Activated CD8-positive, alpha-beta memory T cell treated with anti-CD3 and anti-CD28 coated beads for 36 hours (primary cell): Measurements from ENCODE around the gene PPM1F. TPM values are rescaled to one million over a fixed set of nuclear protein-coding genes. Genes with fewer than 3 reads are reported as not detected.
"Not testable (repeated sequence)": the region's sequence is repeated elsewhere in the genome, so short reads cannot be mapped to it uniquely, and the experiment has no call there.

ENCODE experiments used
- CTCF ChIA-PET: fragments of 350-600 bp; sonication (Branson Sonifier 250); formaldehyde crosslinking; loops from one replicate; lab custom pipeline; 2021; ENCODE audit warnings: antibody characterized with exemption; lab: Charles Lee
- POLR2A ChIA-PET: fragments of 350-600 bp; sonication (Branson Sonifier 250); formaldehyde crosslinking; loops from one replicate; lab custom pipeline; 2021; ENCODE audit warnings: antibody characterized with exemption; lab: Charles Lee
- total RNA-seq, 2 experiments: library from RNA; stranded (reverse); gene quantifications; one replicate each; pipeline ENCODE4 v1.2.3, GENCODE V29; 2021

The PPM1F gene
- total RNA-seq, 2 experiments from 2014 or later: 30.4 to 31.3 TPM

DNA sequence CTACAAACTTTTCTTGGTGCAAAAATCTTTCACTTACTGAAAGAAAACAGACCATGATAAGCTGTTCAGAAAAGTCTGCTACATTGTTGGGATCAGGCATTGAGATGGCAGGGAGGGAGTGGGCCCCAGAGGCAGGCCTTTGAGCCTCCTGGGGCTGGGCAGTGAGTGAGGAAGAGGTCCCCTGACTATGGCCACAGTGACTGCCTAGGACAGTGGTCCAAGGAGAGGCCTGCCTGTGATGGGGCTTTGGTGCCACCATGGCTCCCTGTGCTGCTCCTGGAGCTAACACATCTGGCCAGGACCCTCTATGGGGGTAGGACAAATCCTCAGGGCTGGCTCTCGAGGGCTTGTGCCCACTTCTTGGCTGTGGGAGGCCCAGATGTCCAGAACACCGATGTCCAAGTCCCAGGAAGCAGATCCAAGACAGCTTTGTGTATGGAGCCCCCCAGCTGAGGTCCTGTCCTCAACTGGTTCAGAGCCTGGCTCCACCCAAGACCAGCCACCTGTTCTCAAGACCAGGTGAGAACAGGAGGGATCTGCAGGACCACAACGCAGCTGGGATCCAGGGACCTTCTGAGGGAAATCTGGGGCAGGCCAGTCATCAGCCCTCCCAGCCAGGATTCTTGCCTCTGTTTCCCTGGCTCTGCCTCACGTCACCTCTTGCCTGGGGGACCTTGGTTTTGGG, 36.9 kb downstream of the PPM1F start:
- ChIA-PET POLR2A (no interaction called here), CTCF (interaction anchor here (1.1 kb wide), 1 partner anchor 23 kb away, joined by 3 read pairs; no protein-coding TSS in a partner anchor)

- POLR2A ChIA-PET: interaction anchor here (0.6 kb wide), 1 partner anchor 24 kb away, joined by 3 read pairs; no protein-coding TSS in a partner anchor
- CTCF ChIA-PET: not testable (repeated sequence)
Measured at GRCh38 chr22:21914033-21914642, 38.5 kb downstream of the PPM1F start.

DNA sequence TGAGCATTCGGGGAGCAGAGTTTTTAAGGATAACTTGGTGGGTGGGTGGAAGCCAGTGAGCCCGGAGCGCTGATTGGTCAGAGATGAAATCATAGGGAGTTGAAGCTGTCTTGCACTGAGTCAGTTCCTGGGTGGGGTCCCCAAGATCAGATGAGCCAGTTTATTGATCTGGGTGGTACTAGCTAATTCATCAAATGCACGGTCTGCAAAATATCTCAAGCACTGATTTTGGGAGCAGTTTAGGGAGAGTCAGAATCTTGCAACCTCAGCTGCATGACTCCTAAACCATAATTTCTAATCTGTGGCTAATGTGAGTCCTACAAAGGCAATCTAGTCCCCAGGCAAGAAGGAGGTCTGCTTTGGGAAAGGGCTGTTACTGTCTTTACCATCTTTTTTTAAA, 42.3 kb downstream of the PPM1F start:
- CTCF ChIA-PET: interaction anchor here (1.6 kb wide), 1 partner anchor 62 kb away, joined by 5 read pairs; no protein-coding TSS in a partner anchor
- POLR2A ChIA-PET: not testable (repeated sequence)

DNA sequence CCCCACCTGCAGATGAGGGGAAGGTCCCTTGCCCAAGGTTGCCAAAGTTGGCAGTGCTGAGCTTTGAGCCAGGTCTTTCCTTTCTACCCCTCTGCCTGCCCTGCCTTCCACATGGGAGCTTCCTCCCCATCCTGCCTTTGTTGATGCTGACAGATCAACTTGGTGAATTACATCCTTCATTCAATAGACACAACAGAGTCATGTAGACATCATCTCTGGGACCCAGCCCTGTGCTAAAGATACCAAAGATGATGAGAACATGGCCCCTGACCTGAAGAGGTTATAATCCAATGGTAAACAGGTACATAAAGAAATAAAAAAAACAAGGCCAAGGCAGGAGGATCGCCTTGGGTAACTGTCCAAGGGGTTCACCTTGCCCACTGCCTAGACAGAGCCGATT, 42.8 kb downstream of the PPM1F start:
- ChIA-PET POLR2A (no interaction called here), CTCF (interaction anchor here (1.6 kb wide), 1 partner anchor 63 kb away, joined by 5 read pairs; no protein-coding TSS in a partner anchor)

DNA sequence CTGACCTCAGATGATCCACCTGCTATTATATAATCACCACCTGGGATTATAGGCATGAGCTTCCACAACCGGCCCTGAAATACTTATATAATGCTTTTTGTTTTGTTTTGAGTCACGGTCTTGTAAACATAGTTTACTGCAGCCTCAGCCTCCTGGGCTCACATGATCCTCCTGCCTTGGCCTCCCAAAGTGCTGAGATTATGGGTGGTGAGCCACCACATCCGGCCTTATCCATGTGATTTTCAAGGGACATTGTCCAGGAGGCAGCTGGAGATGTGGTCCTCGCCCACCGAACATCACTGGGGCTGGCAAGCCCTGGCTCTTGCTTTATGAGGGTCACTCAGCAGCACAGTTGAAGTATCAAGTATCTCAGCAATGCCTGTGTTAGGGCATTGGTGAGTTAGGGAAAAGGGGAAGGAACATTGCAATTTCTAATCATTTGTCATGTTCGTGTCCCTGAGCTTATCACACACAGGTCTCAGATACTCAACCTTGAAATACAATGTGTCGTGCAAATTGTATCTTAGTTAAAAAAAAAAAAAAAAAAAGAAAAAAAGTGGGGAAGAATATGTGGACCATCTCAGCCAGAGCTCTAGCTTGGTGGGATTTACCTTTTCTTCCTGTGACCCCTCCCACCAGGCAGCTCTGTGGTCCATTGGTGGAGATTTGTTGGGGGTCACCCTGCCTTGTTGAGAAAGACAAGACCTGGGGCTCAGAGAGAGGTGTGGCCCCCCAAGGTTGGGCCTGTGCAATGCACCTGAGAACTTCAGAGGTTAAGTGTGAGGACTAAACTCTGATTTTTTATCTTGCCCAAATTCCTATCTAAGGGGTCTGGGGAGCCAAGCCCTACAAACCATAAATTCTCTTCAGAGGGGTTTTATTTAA, 44.8 kb downstream of the PPM1F start:
- ChIA-PET POLR2A (no interaction called here), CTCF (interaction anchor here (0.6 kb wide), 1 partner anchor 210 kb away, joined by 3 read pairs; no protein-coding TSS in a partner anchor)

DNA sequence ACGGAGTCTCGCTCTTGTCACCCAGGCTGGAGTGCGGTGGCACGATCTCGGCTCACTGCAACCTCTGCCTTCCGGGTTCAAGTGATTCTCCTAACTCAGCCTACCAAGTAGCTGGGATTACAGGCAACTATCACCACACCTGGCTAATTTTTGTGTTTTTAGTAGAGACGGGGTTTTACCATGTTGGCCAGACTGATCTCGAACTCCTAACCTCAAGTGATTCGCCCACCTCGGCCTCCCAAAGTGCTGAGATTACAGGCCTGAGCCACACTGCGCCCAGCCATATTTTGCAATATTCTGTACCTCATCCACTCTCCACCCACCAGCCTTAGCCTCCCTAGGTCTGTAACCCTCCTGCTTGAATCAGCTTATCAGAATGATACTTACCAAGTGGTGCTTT, 47.4 kb downstream of the PPM1F start:
- CTCF ChIA-PET, POLR2A ChIA-PET: not testable (repeated sequence)

DNA sequence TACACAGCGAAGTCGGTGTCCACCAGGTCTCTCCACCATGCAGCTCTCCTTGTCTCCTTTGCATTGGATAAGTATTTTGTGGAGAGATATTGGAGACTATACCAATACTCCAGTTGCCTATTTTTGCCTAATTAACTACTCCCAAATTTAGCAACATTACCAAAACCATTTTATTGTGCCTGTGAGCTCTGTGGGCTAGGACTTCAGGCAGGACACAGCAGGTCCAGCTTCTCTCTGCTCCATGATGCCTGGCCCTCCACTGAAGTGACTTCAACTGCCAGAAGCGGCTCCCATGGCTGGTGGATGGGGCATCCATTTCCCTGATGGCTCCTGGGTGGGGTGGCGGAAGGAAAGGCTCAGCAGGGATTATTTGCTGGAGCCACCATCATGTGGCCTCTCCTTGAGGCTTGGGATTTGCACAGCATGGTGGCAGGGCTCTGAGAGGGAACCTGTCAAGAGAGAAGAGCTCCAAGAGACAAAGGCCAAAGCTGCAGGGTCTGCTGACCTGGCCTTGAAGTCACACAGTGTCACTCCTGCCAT, 48.3 kb downstream of the PPM1F start:
- POLR2A ChIA-PET: interaction anchor here (0.5 kb wide), 1 partner anchor 144 kb away, joined by 3 read pairs; no protein-coding TSS in a partner anchor
- CTCF ChIA-PET: interaction anchor here (1.7 kb wide), 1 partner anchor 34 kb away, joined by 5 read pairs; no protein-coding TSS in a partner anchor

DNA sequence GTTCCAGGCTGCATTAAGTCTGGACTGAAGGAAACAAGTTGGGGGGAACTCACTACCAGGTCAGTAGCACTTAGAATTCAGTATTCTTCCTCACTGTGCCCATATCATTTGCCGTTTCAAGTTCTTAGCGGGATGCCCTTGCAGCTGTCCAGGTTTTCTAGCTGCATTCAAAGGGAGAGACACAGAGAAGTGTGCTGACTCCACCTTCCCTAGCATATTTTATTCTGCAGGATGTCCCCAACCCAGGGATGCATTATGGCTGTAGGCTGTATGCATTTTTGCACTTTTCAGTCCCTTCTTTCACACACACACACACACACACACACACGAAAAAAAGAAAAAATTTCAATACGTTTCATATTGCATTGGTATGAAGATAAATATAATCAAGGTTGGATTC, 49.4 kb downstream of the PPM1F start:
- POLR2A ChIA-PET: no interaction called here
- CTCF ChIA-PET: interaction anchor here (0.7 to 1.7 kb wide), 2 partner anchors 17 to 35 kb away, joined by 3 to 5 read pairs; no protein-coding TSS in a partner anchor

- ChIA-PET POLR2A (no interaction called here), CTCF (no interaction called here)
Measured at GRCh38 chr22:21902296-21903087, 50.2 kb downstream of the PPM1F start.

DNA sequence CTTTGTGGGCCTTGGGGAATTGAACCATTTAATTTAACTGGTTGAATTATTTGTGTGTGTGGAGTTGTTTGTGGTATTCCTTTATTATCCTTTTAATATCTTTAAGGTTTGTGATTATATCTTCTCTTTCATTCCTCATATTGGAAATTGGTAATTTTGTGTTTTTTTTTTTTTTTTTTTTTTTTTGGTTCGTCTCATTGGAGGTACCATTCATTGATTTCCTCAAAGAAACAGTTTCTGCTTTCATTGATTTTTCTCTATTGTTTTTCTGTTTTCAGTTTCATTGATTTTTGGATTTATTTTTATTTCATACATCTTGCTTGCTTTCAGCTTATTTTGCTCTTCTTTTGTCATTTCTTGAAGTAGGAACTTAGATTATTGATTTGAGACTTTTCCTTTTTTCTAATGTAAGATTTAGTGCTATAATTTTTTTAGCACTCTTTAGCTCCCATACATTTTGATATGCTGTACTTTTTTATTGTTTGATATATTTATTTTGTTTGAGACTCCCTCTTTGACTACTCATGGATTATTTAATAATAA, 54.2 kb downstream of the PPM1F start:
- CTCF ChIA-PET: interaction anchor here (1.1 to 1.9 kb wide), 2 partner anchors 20 to 40 kb away, joined by 3 to 8 read pairs; no protein-coding TSS in a partner anchor
- POLR2A ChIA-PET: no interaction called here

DNA sequence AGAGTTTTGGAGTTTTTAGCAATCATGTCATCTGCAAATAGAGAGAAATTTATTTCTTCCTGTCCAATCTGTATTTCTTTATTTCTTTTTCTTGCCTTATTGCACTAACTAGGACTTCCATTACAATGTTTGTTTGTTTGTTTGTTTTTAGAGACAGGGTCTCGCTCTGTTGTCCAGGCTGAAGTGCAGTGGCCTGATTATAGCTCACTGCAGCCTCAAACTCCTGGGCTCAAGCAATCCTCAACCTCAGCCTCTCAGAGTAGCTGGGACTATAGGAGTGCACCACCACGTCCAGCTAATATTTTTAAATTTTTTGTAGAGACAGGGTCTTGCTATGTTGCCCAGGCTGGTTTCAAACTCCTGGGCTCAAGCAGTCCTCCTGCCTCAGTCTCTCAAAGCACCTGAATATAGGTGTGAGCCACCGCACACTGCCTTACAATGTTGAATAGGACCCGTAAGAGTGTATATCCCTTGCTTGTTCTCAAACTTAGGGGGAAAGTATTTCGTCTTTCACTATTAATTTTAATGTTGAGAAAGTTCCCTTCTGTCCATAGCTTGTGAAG, 55.6 kb downstream of the PPM1F start:
- ChIA-PET CTCF (no interaction called here), POLR2A (no interaction called here)

DNA sequence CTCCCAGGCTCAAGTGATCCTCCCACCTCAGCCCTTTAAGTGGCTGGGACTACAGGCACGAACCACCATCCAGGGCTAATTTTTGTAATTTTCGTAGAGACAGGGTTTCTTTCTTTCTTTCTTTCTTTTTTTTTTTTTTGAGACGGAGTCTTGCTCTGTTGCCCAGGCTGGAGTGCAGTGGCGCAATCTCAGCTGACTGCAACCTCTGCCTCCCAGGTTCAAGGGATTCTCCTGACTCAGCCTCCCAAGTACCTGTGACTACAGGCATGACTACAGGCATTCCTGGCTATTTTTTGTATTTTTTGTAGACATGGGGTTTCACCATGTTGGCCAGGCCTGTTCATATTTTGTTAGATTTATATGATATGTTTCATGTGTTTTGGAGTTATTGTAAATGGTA, 56.4 kb downstream of the PPM1F start:
- POLR2A ChIA-PET: not testable (repeated sequence)

DNA sequence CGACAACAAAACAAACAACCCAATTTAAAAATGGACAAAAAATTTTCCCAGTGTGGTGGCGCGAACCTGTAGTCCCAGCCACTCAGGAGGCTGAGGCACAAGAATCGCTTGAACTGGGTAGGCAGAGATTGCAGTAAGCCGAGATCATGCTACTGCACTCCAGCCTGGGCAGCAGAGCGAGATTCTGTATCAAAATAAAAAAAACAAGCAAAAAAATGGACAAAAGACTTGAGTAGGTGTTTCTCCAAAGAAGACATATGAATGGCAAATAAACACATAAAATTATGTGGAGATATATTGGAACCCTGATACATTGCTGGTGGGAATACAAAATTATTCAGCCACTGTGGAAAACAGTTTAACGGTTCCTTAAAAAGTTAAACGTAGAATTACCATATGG, 57.8 kb downstream of the PPM1F start:
- CTCF ChIA-PET: no interaction called here
- POLR2A ChIA-PET: interaction anchor here (0.5 kb wide), 1 partner anchor 765 kb away, joined by 3 read pairs; no protein-coding TSS in a partner anchor

More for the DNA sequence above, 56.4 kb downstream of the PPM1F start:
- CTCF ChIA-PET: not testable (repeated sequence)

DNA sequence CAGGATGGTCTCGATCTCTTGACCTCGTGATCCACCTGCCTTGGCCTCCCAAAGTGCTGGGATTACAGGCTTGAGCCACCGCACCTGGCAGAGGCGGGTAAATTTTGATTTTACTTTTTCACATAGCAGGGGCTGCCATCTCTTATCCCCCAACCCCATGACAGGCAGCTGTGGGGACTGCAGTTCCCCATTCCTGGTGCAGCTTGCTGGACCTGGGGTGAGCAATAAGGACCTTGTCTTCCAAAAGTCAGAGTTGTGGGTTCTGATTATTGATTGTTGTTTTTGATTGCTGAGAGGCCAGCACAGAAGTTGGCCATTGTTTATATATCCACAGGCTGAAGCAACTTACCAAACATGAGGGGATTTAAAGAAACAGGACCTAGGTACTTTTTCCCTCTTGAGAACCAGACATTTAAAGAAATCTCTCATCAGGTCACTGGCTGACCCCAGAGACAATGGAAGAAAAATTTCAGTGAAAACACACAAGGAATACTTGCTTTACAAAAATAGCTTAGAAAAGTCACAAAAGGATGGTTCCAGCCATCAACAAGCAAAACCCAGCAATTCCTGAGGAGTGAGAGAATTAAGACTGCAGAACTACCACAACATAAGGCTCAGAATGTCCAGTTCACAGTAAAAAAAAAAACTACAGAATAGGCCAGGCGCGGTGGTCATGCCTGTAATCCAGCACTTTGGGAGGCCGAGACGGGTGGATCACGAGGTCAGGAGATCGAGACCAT, 63.2 kb downstream of the PPM1F start:
- ChIA-PET CTCF (no interaction called here), POLR2A (no interaction called here)

GRCh38 chr22:21887841-21888240, 64.8 kb downstream of the PPM1F start:
- ChIA-PET CTCF (no interaction called here), POLR2A (no interaction called here)

- CTCF ChIA-PET, POLR2A ChIA-PET: not testable (repeated sequence)
Measured at GRCh38 chr22:21883930-21884329, 68.7 kb downstream of the PPM1F start.

- POLR2A ChIA-PET, CTCF ChIA-PET: not testable (repeated sequence)
Measured at GRCh38 chr22:21882754-21883333, 69.8 kb downstream of the PPM1F start.
